Measurements from ENCODE around the gene EXOC8. TPM values are rescaled to one million over a fixed set of nuclear protein-coding genes. Genes with fewer than 3 reads are reported as not detected.

EXOC8 gene
- total RNA-seq, 1 donor from 2014 or later, result 9.1 TPM

DNA sequence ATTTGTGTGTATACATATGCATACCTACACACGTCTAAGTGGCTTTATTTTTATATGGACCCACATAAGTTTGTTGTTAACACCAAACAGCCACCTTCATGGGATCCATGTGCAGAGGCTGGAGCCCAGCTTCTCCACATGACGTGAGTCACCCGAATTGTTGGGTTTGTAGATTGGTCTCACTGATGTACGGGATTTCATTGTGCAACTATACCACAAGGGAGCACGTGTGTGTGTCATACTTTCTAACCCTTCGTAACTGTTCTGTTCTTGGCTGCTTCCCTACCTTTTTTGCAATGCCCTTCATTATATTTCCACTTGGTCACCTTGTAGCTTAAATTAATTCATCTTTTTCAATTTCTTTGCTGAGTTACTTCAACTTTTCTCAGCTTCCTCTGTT, 21.5 kb upstream of the EXOC8 start:
- no peaks in the 10 kb centered on the region for H3K9me3 Mint-ChIP-seq

DNA sequence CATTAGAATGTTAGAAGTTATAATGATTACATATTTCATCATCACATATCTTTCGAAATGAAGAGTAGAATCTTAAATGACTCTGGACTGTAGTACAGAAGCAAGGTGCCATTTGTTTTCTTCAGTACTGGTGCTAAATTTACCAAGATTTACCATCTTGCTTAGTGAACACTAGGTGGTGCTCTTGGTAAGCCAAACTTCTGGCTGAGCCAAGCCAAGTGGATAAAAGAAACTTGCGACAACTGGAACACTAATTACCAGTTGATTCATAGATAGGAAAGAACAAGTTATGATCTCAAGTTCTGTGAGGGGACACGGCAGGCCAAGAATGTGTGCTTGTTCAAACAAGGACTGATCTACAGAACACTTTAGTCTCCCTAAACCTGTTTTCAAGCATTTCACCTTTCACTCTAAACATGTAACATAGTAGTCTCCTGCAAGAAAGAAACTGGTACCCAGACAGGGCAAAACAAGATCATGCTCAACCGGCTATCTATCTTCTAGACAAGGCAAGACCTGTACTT, 20.2 kb upstream of the EXOC8 start:
- no peaks in the 10 kb centered on the region for H3K9me3 Mint-ChIP-seq
- H3K27ac Mint-ChIP-seq (ENCODE audit: unreplicated experiment), result no peak overlapping the region
- no peak overlapping the region for H3K4me3 Mint-ChIP-seq
- peaks cover 5% of the 10 kb centered on the region for H3K4me1 Mint-ChIP-seq
- no peaks in the 10 kb centered on the region for H3K27me3 Mint-ChIP-seq (ENCODE audit: low read depth)
- TF ChIP-seq, protein P1, sequence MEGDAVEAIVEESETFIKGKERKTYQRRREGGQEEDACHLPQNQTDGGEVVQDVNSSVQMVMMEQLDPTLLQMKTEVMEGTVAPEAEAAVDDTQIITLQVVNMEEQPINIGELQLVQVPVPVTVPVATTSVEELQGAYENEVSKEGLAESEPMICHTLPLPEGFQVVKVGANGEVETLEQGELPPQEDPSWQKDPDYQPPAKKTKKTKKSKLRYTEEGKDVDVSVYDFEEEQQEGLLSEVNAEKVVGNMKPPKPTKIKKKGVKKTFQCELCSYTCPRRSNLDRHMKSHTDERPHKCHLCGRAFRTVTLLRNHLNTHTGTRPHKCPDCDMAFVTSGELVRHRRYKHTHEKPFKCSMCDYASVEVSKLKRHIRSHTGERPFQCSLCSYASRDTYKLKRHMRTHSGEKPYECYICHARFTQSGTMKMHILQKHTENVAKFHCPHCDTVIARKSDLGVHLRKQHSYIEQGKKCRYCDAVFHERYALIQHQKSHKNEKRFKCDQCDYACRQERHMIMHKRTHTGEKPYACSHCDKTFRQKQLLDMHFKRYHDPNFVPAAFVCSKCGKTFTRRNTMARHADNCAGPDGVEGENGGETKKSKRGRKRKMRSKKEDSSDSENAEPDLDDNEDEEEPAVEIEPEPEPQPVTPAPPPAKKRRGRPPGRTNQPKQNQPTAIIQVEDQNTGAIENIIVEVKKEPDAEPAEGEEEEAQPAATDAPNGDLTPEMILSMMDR (conservative IDR thresholded peaks at IDR 0.05), result peak; percentile 92
- H3K36me3 Mint-ChIP-seq (ENCODE audit: low read depth), result no peaks in the 10 kb centered on the region
- peak; percentile 3 for DNase-seq (ENCODE audit: low read depth, low spot score)

More for the DNA sequence above, 21.5 kb upstream of the EXOC8 start:
- H3K27me3 Mint-ChIP-seq (ENCODE audit: low read depth), result no peaks in the 10 kb centered on the region
- peaks cover 5% of the 10 kb centered on the region for H3K4me1 Mint-ChIP-seq
- TF ChIP-seq, protein P1 (conservative IDR thresholded peaks at IDR 0.05), result no peak
- no peak for DNase-seq (ENCODE audit: low read depth, low spot score)
- H3K27ac Mint-ChIP-seq (ENCODE audit: unreplicated experiment), result no peak overlapping the region
- H3K36me3 Mint-ChIP-seq (ENCODE audit: low read depth), result no peaks in the 10 kb centered on the region
- H3K4me3 Mint-ChIP-seq, result no peak overlapping the region

DNA sequence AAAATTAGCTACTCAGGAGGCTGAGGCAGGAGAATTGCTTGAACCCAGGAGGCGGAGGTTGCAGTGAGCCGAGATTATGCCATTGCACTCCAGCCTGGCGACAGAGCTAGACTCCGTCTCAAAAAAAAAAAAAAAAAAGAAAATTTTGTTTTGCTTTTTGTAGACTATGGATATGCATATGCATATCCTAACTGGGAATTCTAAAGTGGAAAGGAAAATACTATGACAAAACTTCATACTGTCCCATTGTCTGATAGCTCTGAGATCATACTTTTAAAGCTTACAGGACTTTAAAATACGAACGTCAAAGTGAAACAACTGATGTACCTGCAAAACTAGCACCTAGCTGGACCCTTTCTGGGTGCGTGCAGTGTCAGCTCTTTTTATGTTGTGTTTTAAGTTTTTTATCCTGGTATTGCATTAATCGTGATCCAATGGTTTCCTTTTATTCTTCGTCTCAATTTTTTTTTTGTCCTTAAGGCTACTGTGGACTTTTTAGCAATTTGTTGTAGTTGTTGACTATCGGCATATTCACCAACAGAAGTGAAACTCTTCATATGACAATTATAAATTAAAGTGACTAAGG, 19.6 kb upstream of the EXOC8 start:
- peaks cover 5% of the 10 kb centered on the region for H3K4me1 Mint-ChIP-seq
- H3K9me3 Mint-ChIP-seq, result no peaks in the 10 kb centered on the region
- H3K4me3 Mint-ChIP-seq, result no peak overlapping the region
- TF ChIP-seq, protein P1 (conservative IDR thresholded peaks at IDR 0.05), result no peak
- no peak for DNase-seq (ENCODE audit: low read depth, low spot score)
- no peaks in the 10 kb centered on the region for H3K27me3 Mint-ChIP-seq (ENCODE audit: low read depth)
- H3K36me3 Mint-ChIP-seq (ENCODE audit: low read depth), result peaks cover 2% of the 10 kb centered on the region
- no peak overlapping the region for H3K27ac Mint-ChIP-seq (ENCODE audit: unreplicated experiment)

DNA sequence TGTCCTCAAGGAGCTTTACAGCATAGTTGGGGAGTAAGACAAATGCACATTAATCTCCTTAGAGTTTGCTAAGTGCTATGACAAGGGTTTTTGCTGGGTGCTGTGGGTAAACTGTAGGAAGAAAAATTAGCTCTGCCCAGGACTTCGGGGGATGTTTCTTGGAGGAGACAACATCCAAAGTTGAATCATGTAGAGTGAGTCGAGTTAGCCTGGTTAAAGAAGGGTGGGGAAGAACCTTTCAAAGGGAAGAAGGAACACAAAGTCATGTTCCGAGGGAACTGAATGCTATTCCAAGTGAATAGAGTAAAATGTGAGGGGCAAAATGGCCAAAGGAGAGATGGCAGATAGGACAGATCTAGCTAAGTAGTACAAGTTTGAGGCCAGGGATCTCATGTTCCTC, 17.5 kb upstream of the EXOC8 start:
- no peak overlapping the region for H3K4me3 Mint-ChIP-seq
- H3K36me3 Mint-ChIP-seq (ENCODE audit: low read depth), result peaks cover 2% of the 10 kb centered on the region
- TF ChIP-seq, protein P1 (conservative IDR thresholded peaks at IDR 0.05), result no peak
- peaks cover 5% of the 10 kb centered on the region for H3K4me1 Mint-ChIP-seq
- H3K9me3 Mint-ChIP-seq, result no peaks in the 10 kb centered on the region
- no peak for DNase-seq (ENCODE audit: low read depth, low spot score)
- H3K27ac Mint-ChIP-seq (ENCODE audit: unreplicated experiment), result no peak overlapping the region
- H3K27me3 Mint-ChIP-seq (ENCODE audit: low read depth), result no peaks in the 10 kb centered on the region

DNA sequence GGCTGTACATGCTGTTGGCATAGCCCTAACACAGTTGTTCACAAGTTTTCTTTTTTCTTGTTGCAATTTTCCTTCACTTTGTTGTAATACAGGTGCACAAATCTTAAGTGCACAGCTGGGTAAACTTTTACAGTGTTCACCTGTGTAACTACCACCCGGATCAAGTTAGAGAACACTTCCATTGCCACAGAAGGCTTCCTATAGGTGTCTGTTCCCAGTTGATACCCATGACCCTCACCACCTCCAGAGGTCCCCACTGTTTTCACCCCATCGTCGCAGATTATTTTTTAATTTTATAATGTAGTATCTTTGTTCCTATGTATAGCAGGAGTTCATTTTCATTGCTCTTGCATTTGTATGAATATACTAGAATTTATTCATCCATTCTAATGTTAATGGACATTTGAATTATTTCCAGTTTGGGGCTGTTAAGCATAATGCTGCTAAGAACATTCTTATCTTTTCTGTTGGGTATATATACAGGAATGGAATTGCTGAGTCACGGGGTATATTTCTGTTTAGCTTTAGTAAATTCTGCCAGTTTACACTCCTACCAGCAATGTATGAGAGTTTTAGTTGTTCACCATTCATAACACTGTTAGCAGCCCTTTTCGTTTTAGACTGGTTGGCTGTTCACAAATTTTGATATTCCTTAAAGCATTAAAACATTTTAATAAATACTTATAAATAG, 16.8 kb upstream of the EXOC8 start:
- Mint-ChIP-seq H3K36me3 (ENCODE audit: low read depth) (peaks cover 2% of the 10 kb centered on the region), H3K4me1 (peaks cover 5% of the 10 kb centered on the region), H3K27me3 (ENCODE audit: low read depth) (no peaks in the 10 kb centered on the region), H3K9me3 (no peaks in the 10 kb centered on the region), H3K27ac (ENCODE audit: unreplicated experiment) (no peak overlapping the region), H3K4me3 (no peak overlapping the region)
- DNase-seq (ENCODE audit: low read depth, low spot score), result no peak
- TF ChIP-seq, protein P1 (conservative IDR thresholded peaks at IDR 0.05), result no peak
